ENCODE data around the gene PLXNB2. TPM values are rescaled to one million over a fixed set of nuclear protein-coding genes. Genes with fewer than 3 reads are reported as not detected.
A peak's percentile ranks its signal among the peaks of the same experiment; 100 is the strongest.

The PLXNB2 gene
- total RNA-seq, 1 experiment from 2014 or later = 227 TPM

DNA sequence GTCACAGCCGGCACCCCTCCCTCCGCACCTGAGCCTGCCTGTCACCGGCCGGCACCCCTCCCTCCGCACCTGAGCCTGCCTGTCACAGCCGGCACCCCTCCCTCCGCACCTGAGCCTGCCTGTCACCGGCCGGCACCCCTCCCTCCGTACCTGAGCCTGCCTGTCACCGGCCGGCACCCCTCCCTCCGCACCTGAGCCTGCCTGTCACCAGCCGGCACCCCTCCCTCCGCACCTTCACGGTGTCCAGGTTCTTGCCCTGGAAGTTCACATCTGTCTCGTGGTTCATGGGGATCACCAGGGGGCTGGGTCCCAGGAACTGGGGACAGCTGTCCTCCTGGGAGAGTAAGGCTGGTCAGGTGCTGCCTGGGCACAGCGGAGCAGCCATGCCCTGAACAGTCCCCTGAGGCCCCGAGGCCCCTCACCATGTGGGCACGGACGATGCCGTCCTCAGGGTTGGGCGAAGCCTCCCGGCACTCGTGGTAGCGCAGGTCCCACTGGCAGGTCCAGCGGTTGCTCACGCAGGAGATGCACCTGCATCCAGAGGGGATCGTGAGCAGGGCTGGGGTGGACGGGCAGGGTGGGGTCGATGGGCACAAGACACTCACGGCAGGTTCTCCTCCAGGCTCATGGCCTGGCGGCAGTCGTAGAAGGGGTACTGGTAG, 21.7 kb downstream of the PLXNB2 start:
- Histone ChIP-seq H3K27me3 (ENCODE audit: control insufficient read depth, insufficient read depth, low read length) (no peaks in the 10 kb centered on the region), H3K36me3 (ENCODE audit: control insufficient read depth, insufficient read depth, low read length) (peaks cover 2% of the 10 kb centered on the region; the same call in 1 of the 2 replicates), H3K27ac (ENCODE audit: low read length) (no peak overlapping the region), H3K4me1 (ENCODE audit: control insufficient read depth, insufficient read depth, low read length) (peaks cover 4% of the 10 kb centered on the region; the same call in 1 of the 2 replicates), H3K9me3 (ENCODE audit: control insufficient read depth, insufficient read depth, low read depth, low read length) (no peaks in the 10 kb centered on the region), H3K4me3 (ENCODE audit: low read depth in 2 of 2, low read length in 2 of 2) (no peak overlapping the region)
- CTCF ChIA-PET = no interaction called here
- no peak for DNase-seq (ENCODE audit: low read depth, low spot score)
- no peak for ATAC-seq
- POLR2A ChIA-PET = no interaction called here
- in situ Hi-C loops (cut with HindIII; ENCODE audit: low pct_unique_long_range_greater_than_20kb, low sequenced_read_pairs) (no loop called here), intact Hi-C loops (cut with micrococcal nuclease; ENCODE audit: unreplicated experiment) (no loop called here)
- no TSS peak for BruUV-seq (replicated peaks)
- TF ChIP-seq, protein P1, sequence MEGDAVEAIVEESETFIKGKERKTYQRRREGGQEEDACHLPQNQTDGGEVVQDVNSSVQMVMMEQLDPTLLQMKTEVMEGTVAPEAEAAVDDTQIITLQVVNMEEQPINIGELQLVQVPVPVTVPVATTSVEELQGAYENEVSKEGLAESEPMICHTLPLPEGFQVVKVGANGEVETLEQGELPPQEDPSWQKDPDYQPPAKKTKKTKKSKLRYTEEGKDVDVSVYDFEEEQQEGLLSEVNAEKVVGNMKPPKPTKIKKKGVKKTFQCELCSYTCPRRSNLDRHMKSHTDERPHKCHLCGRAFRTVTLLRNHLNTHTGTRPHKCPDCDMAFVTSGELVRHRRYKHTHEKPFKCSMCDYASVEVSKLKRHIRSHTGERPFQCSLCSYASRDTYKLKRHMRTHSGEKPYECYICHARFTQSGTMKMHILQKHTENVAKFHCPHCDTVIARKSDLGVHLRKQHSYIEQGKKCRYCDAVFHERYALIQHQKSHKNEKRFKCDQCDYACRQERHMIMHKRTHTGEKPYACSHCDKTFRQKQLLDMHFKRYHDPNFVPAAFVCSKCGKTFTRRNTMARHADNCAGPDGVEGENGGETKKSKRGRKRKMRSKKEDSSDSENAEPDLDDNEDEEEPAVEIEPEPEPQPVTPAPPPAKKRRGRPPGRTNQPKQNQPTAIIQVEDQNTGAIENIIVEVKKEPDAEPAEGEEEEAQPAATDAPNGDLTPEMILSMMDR (IDR thresholded peaks at IDR 0.05) = no peak
- TF ChIP-seq, protein P2, sequence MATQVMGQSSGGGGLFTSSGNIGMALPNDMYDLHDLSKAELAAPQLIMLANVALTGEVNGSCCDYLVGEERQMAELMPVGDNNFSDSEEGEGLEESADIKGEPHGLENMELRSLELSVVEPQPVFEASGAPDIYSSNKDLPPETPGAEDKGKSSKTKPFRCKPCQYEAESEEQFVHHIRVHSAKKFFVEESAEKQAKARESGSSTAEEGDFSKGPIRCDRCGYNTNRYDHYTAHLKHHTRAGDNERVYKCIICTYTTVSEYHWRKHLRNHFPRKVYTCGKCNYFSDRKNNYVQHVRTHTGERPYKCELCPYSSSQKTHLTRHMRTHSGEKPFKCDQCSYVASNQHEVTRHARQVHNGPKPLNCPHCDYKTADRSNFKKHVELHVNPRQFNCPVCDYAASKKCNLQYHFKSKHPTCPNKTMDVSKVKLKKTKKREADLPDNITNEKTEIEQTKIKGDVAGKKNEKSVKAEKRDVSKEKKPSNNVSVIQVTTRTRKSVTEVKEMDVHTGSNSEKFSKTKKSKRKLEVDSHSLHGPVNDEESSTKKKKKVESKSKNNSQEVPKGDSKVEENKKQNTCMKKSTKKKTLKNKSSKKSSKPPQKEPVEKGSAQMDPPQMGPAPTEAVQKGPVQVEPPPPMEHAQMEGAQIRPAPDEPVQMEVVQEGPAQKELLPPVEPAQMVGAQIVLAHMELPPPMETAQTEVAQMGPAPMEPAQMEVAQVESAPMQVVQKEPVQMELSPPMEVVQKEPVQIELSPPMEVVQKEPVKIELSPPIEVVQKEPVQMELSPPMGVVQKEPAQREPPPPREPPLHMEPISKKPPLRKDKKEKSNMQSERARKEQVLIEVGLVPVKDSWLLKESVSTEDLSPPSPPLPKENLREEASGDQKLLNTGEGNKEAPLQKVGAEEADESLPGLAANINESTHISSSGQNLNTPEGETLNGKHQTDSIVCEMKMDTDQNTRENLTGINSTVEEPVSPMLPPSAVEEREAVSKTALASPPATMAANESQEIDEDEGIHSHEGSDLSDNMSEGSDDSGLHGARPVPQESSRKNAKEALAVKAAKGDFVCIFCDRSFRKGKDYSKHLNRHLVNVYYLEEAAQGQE (IDR thresholded peaks at IDR 0.05; ENCODE audit: insufficient read depth in 1 of 2, low read depth in 2 of 2, low read length in 1 of 2) = no peak
- TF ChIP-seq POLR2AphosphoS5 (IDR thresholded peaks at IDR 0.05; ENCODE audit: low read depth, low read length) = no peak
- TF ChIP-seq SIN3A (IDR thresholded peaks at IDR 0.05; ENCODE audit: borderline replicate concordance, insufficient read depth, low read depth, low read length) = no peak
- TF ChIP-seq TCF7L2 (IDR thresholded peaks at IDR 0.05; ENCODE audit: low read depth, low read length) = no peak

DNA sequence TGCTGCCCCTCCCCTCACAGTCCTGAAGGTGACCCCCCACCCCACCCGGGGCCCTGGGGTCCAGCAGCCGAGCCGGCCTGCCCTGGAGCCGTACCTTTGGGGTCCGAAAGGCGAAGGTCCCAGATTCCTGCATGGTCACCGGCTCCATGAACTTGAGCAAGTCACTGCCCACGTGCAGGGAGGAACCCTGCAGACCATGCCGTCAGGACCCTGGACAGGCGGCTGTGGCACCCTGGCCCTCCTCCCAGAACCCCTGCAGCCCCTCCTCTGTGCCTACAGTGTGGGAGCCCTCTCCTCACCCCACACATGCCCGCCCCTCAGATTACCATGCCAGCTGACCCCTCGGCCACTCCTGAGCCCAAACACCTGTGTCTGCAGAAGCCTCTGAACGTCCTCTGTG, 23.0 kb downstream of the PLXNB2 start:
- DNase-seq (ENCODE audit: low read depth, low spot score) (no peak), ATAC-seq (no peak)
- CTCF ChIA-PET = no interaction called here
- no peaks in the 10 kb centered on the region for H3K9me3 ChIP-seq (ENCODE audit: control insufficient read depth, insufficient read depth, low read depth, low read length)
- no peaks in the 10 kb centered on the region for H3K27me3 ChIP-seq (ENCODE audit: control insufficient read depth, insufficient read depth, low read length)
- intact Hi-C loops (cut with micrococcal nuclease; ENCODE audit: unreplicated experiment) (no loop called here), in situ Hi-C loops (cut with HindIII; ENCODE audit: low pct_unique_long_range_greater_than_20kb, low sequenced_read_pairs) (no loop called here)
- no peak overlapping the region for H3K27ac ChIP-seq (ENCODE audit: low read length)
- TF ChIP-seq POLR2AphosphoS5 (IDR thresholded peaks at IDR 0.05; ENCODE audit: low read depth, low read length) (no peak), TCF7L2 (IDR thresholded peaks at IDR 0.05; ENCODE audit: low read depth, low read length) (no peak), SIN3A (IDR thresholded peaks at IDR 0.05; ENCODE audit: borderline replicate concordance, insufficient read depth, low read depth, low read length) (no peak)
- TF ChIP-seq, protein P2 (IDR thresholded peaks at IDR 0.05; ENCODE audit: insufficient read depth in 1 of 2, low read depth in 2 of 2, low read length in 1 of 2) = peak in 1 of 2 experiments; percentile 66; a peak in 1 of 4 replicates
- TF ChIP-seq, protein P1 (IDR thresholded peaks at IDR 0.05) = no peak
- peaks cover 4% of the 10 kb centered on the region; the same call in 1 of the 2 replicates for H3K4me1 ChIP-seq (ENCODE audit: control insufficient read depth, insufficient read depth, low read length)
- peaks cover 2% of the 10 kb centered on the region; the same call in 1 of the 2 replicates for H3K36me3 ChIP-seq (ENCODE audit: control insufficient read depth, insufficient read depth, low read length)
- POLR2A ChIA-PET = no interaction called here
- no TSS peak for BruUV-seq (replicated peaks)
- no peak overlapping the region for H3K4me3 ChIP-seq (ENCODE audit: low read depth in 2 of 2, low read length in 2 of 2)

Measured in Panc1 (cell line).